ENCODE results near the gene RHOF.

RHOF gene

GRCh38 chr12:121796855-121797751, 3.6 kb upstream of the RHOF start:
- no peak for DNase-seq (ENCODE audit: low read depth)
- H3K4me3 ChIP-seq (ENCODE audit: control insufficient read depth, low read depth, low read length): peak overlapping the region; percentile 40
- TF ChIP-seq, protein P1, sequence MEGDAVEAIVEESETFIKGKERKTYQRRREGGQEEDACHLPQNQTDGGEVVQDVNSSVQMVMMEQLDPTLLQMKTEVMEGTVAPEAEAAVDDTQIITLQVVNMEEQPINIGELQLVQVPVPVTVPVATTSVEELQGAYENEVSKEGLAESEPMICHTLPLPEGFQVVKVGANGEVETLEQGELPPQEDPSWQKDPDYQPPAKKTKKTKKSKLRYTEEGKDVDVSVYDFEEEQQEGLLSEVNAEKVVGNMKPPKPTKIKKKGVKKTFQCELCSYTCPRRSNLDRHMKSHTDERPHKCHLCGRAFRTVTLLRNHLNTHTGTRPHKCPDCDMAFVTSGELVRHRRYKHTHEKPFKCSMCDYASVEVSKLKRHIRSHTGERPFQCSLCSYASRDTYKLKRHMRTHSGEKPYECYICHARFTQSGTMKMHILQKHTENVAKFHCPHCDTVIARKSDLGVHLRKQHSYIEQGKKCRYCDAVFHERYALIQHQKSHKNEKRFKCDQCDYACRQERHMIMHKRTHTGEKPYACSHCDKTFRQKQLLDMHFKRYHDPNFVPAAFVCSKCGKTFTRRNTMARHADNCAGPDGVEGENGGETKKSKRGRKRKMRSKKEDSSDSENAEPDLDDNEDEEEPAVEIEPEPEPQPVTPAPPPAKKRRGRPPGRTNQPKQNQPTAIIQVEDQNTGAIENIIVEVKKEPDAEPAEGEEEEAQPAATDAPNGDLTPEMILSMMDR (IDR thresholded peaks at IDR 0.05; ENCODE audit: control insufficient read depth, insufficient read depth, low read depth, low read length, missing control alignments): peak; percentile 35

DNA sequence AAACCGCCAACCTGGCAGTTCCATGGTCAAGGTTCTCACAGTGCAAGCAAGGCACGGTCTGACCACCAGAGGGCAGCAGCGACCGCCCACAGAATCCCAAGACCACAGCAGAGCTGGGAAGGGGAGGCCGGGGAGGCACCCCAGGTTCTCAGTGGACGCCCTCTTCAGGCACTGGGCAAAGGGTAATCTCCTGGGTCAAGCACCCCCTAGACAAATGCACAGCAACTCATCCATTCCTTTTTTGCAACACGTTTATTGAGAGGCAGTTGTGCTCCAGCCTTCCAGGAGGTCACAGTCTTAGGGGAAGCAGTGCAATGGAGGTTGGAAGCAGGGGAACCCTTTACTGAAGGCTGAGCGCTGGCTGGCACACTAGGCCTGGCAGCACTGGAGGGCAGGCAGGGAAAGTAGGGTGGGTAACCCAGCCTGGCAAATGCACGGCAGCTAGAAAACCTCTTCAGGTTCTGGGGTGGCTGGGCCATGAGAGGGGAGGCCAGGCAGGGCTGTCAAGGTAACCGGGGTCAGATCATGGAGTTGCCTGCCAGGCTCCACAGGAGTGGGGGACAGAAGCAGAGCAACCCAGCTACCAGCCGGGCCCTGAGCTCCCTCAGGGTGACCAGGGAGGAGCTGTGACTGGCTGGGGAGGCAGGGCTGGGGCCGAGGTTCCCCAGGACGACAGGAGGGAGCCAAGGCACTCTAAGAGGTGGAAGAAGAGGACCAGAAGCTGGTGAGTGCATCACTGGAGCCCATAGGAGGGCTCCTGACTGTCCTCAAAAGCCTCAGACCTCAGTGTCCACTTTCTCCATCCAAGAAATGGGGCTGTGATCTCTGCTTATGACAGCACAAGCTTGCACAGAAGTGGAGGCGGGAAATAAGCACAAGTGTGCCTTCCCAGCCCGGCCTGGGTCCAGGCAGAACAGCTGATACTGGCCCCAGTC, 1.8 kb upstream of the RHOF start:
- no peak for DNase-seq (ENCODE audit: low read depth)
- TF ChIP-seq, protein P1 (IDR thresholded peaks at IDR 0.05; ENCODE audit: control insufficient read depth, insufficient read depth, low read depth, low read length, missing control alignments): peak; percentile 97
- H3K4me3 ChIP-seq (ENCODE audit: control insufficient read depth, low read depth, low read length): no peak overlapping the region

GRCh38 chr12:121794534-121795033, 1.1 kb upstream of the RHOF start:
- peak overlapping the region; percentile 22 for H3K4me3 ChIP-seq (ENCODE audit: control insufficient read depth, low read depth, low read length)
- TF ChIP-seq, protein P1 (IDR thresholded peaks at IDR 0.05; ENCODE audit: control insufficient read depth, insufficient read depth, low read depth, low read length, missing control alignments): no peak
- DNase-seq (ENCODE audit: low read depth): no peak

- TF ChIP-seq, protein P1 (IDR thresholded peaks at IDR 0.05; ENCODE audit: control insufficient read depth, insufficient read depth, low read depth, low read length, missing control alignments): peak; percentile 99
- H3K4me3 ChIP-seq (ENCODE audit: control insufficient read depth, low read depth, low read length): peak overlapping the region; percentile 57
- DNase-seq (ENCODE audit: low read depth): no peak
These were observed 498 bp upstream of the RHOF start for GRCh38 chr12:121793838-121794533.

GRCh38 chr12:121792607-121793439, 665 bp downstream of the RHOF start:
- peak overlapping the region; percentile 13; the same call in 1 of the 2 replicates for H3K4me3 ChIP-seq (ENCODE audit: control insufficient read depth, low read depth, low read length)
- no peak for DNase-seq (ENCODE audit: low read depth)
- TF ChIP-seq, protein P1 (IDR thresholded peaks at IDR 0.05; ENCODE audit: control insufficient read depth, insufficient read depth, low read depth, low read length, missing control alignments): no peak

All from AG09309 (cell line).